HepG2 (cell line): Measurements from ENCODE around the gene AKAP1. TPM values are rescaled to one million over a fixed set of nuclear protein-coding genes. Genes with fewer than 3 reads are reported as not detected.

Experiments
- ATAC-seq: fragments of 200-7000 bp; cut with Tn5 transposase; 3 replicates; pipeline ENCODE4 v1.9.1; 2020; ENCODE audit warnings: mild to moderate bottlenecking, moderate library complexity
- BruUV-seq: library from RNA; stranded (reverse); fragments of 400-500 nt; replicated peaks from 2 replicates; lab custom pipeline; 2021; lab: Mats Ljungman, UMichigan
- CTCF ChIA-PET: fragments of 300-600 bp; formaldehyde crosslinking; extraction: SDS; loops from one replicate; lab custom pipeline; 2021; ENCODE audit warnings: low total read pairs, inconsistent platforms, low intra/inter-chr PET ratio; lab: Yijun Ruan, JAX
- POLR2A ChIA-PET: fragments of 350-600 bp; sonication (Branson Sonifier 250); formaldehyde crosslinking; loops from one replicate; lab custom pipeline; 2020; ENCODE audit warnings: antibody characterized with exemption, inconsistent platforms; lab: Yijun Ruan, JAX
- DNase-seq: peaks from one replicate; pipeline ENCODE4 v3.0.0-alpha.2; 2015; ENCODE audit warnings: low spot score
- FAIRE-seq: peaks from 3 replicates; lab custom pipeline; 2011; peaks lifted over from hg19 to GRCh38; lab: Jason Lieb, UNC
- H2AFZ ChIP-seq: one replicate; pipeline ENCODE4 v1.6.1; 2011; ENCODE audit warnings: low read length, inconsistent platforms
- H3K27ac ChIP-seq: fragments of 300-600 bp; 3 replicates; pipeline ENCODE4 v1.8.0; 2011; ENCODE audit warnings: mixed run types, mild to moderate bottlenecking, mixed read lengths, low read length, inconsistent platforms; ENCODE audit not compliant: insufficient read depth; ENCODE audit errors: extremely low read length
- H3K27me3 ChIP-seq, 2 experiments: fragments of 200-600 bp in 1 of 2; 2 replicates in 1 of 2; 3 replicates in 1 of 2; pipeline versions ENCODE4 v1.6.0 to v1.8.0; 2011; ENCODE audit warnings: low read length in 2 of 2, mild to moderate bottlenecking in 2 of 2, moderate library complexity in 2 of 2, inconsistent platforms in 1 of 2; ENCODE audit not compliant: insufficient read depth in 2 of 2, control insufficient read depth in 1 of 2
- H3K36me3 ChIP-seq, 2 experiments: fragments of 200-600 bp in 1 of 2; replicated peaks in 1 of 2; 2 replicates in 1 of 2; 3 replicates in 1 of 2; pipeline versions ENCODE4 v1.5.1 to v1.8.0; 2011; ENCODE audit warnings: low read length in 2 of 2, inconsistent platforms in 1 of 2; ENCODE audit not compliant: insufficient read depth in 2 of 2, control insufficient read depth in 1 of 2
- H3K4me1 ChIP-seq: 2 replicates; pipeline ENCODE4 v1.5.1; 2012; ENCODE audit warnings: low read length, inconsistent platforms; ENCODE audit not compliant: insufficient read depth
- H3K4me2 ChIP-seq: 2 replicates; pipeline ENCODE4 v1.6.0; 2011; ENCODE audit warnings: low read depth, low read length, inconsistent platforms
- H3K4me3 ChIP-seq, 3 experiments: fragments of 200-600 bp in 1 of 3; sonication (generic), shearing (Covaris generic) in 1 of 3; replicated peaks in 1 of 3; 2 replicates each; pipeline ENCODE4 v1.5.1; 2011 to 2016; ENCODE audit warnings: low read length in 3 of 3, inconsistent platforms in 2 of 3, low read depth in 2 of 3, mild to moderate bottlenecking in 2 of 3, control low read depth in 1 of 3, mixed read lengths in 1 of 3; ENCODE audit not compliant: insufficient read depth in 1 of 3
- H3K79me2 ChIP-seq: one replicate; pipeline ENCODE4 v1.6.1; 2011; ENCODE audit warnings: low read length, inconsistent platforms; ENCODE audit not compliant: insufficient read depth
- H3K9ac ChIP-seq: 2 replicates; pipeline ENCODE4 v1.6.0; 2011; ENCODE audit warnings: mild to moderate bottlenecking, low read depth, low read length, inconsistent platforms; ENCODE audit not compliant: insufficient read depth
- H3K9me3 ChIP-seq: 2 replicates; pipeline ENCODE4 v1.5.1; 2012; ENCODE audit warnings: mild to moderate bottlenecking, low read length
- H4K20me1 ChIP-seq: 2 replicates; pipeline ENCODE4 v1.6.0; 2011; ENCODE audit warnings: inconsistent platforms, mild to moderate bottlenecking, low read length, moderate library complexity; ENCODE audit not compliant: insufficient read depth
- AGO2 ChIP-seq: fragments of 200-400 bp; formaldehyde crosslinking; optimal IDR thresholded peaks from 2 replicates; pipeline ENCODE3; 2017; ENCODE audit warnings: mild to moderate bottlenecking, low read depth, low read length, moderate library complexity
- CEBPB ChIP-seq: IDR thresholded peaks from 2 replicates; pipeline ENCODE4 v1.6.1; 2011; ENCODE audit warnings: low read depth, low read length, improper control_type of control experiment, borderline replicate concordance
- CREB1 ChIP-seq, 2 experiments: fragments of 450-650 bp in 1 of 2; IDR thresholded peaks; 2 replicates each; pipeline ENCODE4 v1.6.1; 2016 to 2017; ENCODE audit warnings: control low read depth in 1 of 2, mild to moderate bottlenecking in 1 of 2, missing compliant biosample characterization in 1 of 2, missing genetic modification characterization in 1 of 2
- GATAD2A ChIP-seq: IDR thresholded peaks from 2 replicates; pipeline ENCODE4 v1.6.1; 2016
- RAD51 ChIP-seq: fragments of 450-650 bp; IDR thresholded peaks from 2 replicates; pipeline ENCODE4 v1.6.1; 2016; ENCODE audit warnings: borderline replicate concordance
- SRF ChIP-seq: IDR thresholded peaks from 2 replicates; pipeline ENCODE4 v1.6.1; 2011; ENCODE audit warnings: mild to moderate bottlenecking, low read depth, low read length, moderate library complexity
- ZMYM4 ChIP-seq: sonication (generic); formaldehyde crosslinking; IDR thresholded peaks from 2 replicates; pipeline ENCODE4 v1.8.1; 2023; ENCODE audit warnings: mild to moderate bottlenecking, missing genetic modification reagents
- ZNF44 ChIP-seq: sonication (generic); formaldehyde crosslinking; IDR thresholded peaks from 2 replicates; pipeline ENCODE4 v1.5.1; 2020; ENCODE audit warnings: mild to moderate bottlenecking, missing genetic modification reagents
- ZNF704 ChIP-seq: sonication (generic); formaldehyde crosslinking; IDR thresholded peaks from 2 replicates; pipeline ENCODE4 v1.8.1; 2023; ENCODE audit warnings: mild to moderate bottlenecking, inconsistent platforms, moderate library complexity, missing genetic modification reagents, borderline replicate concordance
- ZSCAN12 ChIP-seq: sonication (generic); formaldehyde crosslinking; IDR thresholded peaks from 2 replicates; pipeline ENCODE4 v1.9.0; 2021; ENCODE audit warnings: mild to moderate bottlenecking, missing genetic modification reagents
- WGBS: methylation state at CpG from one replicate; pipeline ENCODE4 v1.1.6; 2017; ENCODE audit warnings: low lambda C conversion rate; 5-methylcytosine and 5-hydroxymethylcytosine counted together
- in situ Hi-C: cut with HindIII; loops from 2 replicates; pipeline ENCODE4 v1.10.0; 2017; ENCODE audit warnings: low pct_unique_long_range_greater_than_20kb; ENCODE audit not compliant: extremely low pct_ligation_motif_present
- intact Hi-C: fragments of 100-400 bp; cut with micrococcal nuclease; formaldehyde crosslinking; loops from one replicate; pipeline ENCODE4 v1.10.0; 2022; ENCODE audit not compliant: unreplicated experiment
- polyA plus RNA-seq, 8 experiments: library from polyadenylated mRNA; depleted of rRNA in 3 of 8; stranded (reverse) in 7 of 8; unstranded in 1 of 8; fragments of >200 nt; fragmentation: Illumina TruSeq in 4 of 8; extraction: Trizol in 4 of 8; gene quantifications; 2 replicates each; pipeline versions ENCODE4 v1.2.1 to v1.2.3, GENCODE V29; 2011 to 2016; ENCODE audit warnings: low read depth in 4 of 8, missing spikeins in 1 of 8, mixed read lengths in 1 of 8; ENCODE audit not compliant: insufficient read depth in 1 of 8
- total RNA-seq, 5 experiments: library from RNA; depleted of rRNA; stranded (reverse); fragments of >200 nt; fragmentation: Illumina TruSeq; extraction: Trizol; gene quantifications; 2 replicates each; pipeline ENCODE4 v1.2.3, GENCODE V29; 2016; ENCODE audit warnings: low read depth in 1 of 5

The AKAP1 gene
- total and polyA plus RNA-seq, 2 of the 13 experiments (the other 11 are each of a cell fraction or from before 2014, with no cell fraction given), result 101 to 131 TPM

- DNase-seq, result no peak
- H3K79me2 ChIP-seq, result no peaks in the 10 kb centered on the region
- CTCF ChIA-PET, result no interaction called here
- intact Hi-C loops, result no loop called here
- H3K9me3 ChIP-seq, result no peaks in the 10 kb centered on the region
- in situ Hi-C loops, result no loop called here
- H3K4me3 ChIP-seq, result no peak overlapping the region
- no peaks in the 10 kb centered on the region for H4K20me1 ChIP-seq
- 78% methylated on average over 18 of the region's 18 CpGs for whole genome bisulfite sequencing
- no peaks in the 10 kb centered on the region; the same call in 1 of the 2 replicates for H3K4me1 ChIP-seq
- peaks cover 5 to 18% of the 10 kb centered on the region in 2 experiments; a peak in 4 of 5 replicates for H3K27me3 ChIP-seq
- BruUV-seq, result no TSS peak
- TF ChIP-seq ZSCAN12 (no peak), ZNF44 (no peak), GATAD2A (CRISPR knock-in tag) (no peak), RAD51 (no peak), CREB1 (IDR thresholded peaks at IDR 0.05) (no peak), CREB1 (CRISPR knock-in tag; IDR thresholded peaks at IDR 0.05) (no peak)
- TF ChIP-seq, all 625 proteins: peak for 0
- Histone ChIP-seq H3K36me3 (no peaks in the 10 kb centered on the region), H2AFZ (no peak overlapping the region), H3K9ac (no peak overlapping the region), H3K4me2 (no peak overlapping the region), H3K27ac (no peak overlapping the region)
- FAIRE-seq (no peak), ATAC-seq (no peak)
- POLR2A ChIA-PET, result no interaction called here
Measured at GRCh38 chr17:57046749-57047148, 38.3 kb upstream of the AKAP1 start.

GRCh38 chr17:57048096-57048495, 37.0 kb upstream of the AKAP1 start:
- ChIA-PET CTCF (no interaction called here), POLR2A (no interaction called here)
- no peak overlapping the region for H3K27ac ChIP-seq
- BruUV-seq, result no TSS peak
- TF ChIP-seq ZMYM4 (CRISPR knock-in tag) (no peak), SRF (no peak), CEBPB (no peak), ZNF704 (no peak), AGO2 (no peak)
- H3K4me2 ChIP-seq, result no peak overlapping the region
- H3K36me3 ChIP-seq, result no peaks in the 10 kb centered on the region
- H4K20me1 ChIP-seq, result no peaks in the 10 kb centered on the region
- no peak overlapping the region for H2AFZ ChIP-seq
- H3K9me3 ChIP-seq, result no peaks in the 10 kb centered on the region
- in situ Hi-C loops (no loop called here), intact Hi-C loops (no loop called here)
- H3K4me1 ChIP-seq, result no peaks in the 10 kb centered on the region; the same call in 1 of the 2 replicates
- no peak for DNase-seq
- no peak overlapping the region for H3K9ac ChIP-seq
- 13% methylated on average over 2 of the region's 2 CpGs for WGBS
- FAIRE-seq, result no peak
- H3K4me3 ChIP-seq, result no peak overlapping the region
- H3K27me3 ChIP-seq, result peaks cover 5 to 18% of the 10 kb centered on the region in 2 experiments; a peak in 4 of 5 replicates
- no peaks in the 10 kb centered on the region for H3K79me2 ChIP-seq
- no peak for ATAC-seq
